OCI-LY3 (cell line): ENCODE measurements around the gene FBXO48.

Source experiments
- EZH2phosphoT487 ChIP-seq: fragments of 200-600 bp; shearing (Covaris generic); IDR thresholded peaks from 2 replicates; pipeline ENCODE4 v1.6.1; 2018; ENCODE audit warnings: antibody characterized with exemption, mixed run types, low read depth
- TF ChIP-seq, protein P1 (sequence below): fragments of 200-600, 300-600 bp; sonication (generic); IDR thresholded peaks from 2 replicates; pipeline ENCODE4 v1.5.1; 2014; ENCODE audit warnings: antibody characterized with exemption, low read length, low read depth

DNA sequence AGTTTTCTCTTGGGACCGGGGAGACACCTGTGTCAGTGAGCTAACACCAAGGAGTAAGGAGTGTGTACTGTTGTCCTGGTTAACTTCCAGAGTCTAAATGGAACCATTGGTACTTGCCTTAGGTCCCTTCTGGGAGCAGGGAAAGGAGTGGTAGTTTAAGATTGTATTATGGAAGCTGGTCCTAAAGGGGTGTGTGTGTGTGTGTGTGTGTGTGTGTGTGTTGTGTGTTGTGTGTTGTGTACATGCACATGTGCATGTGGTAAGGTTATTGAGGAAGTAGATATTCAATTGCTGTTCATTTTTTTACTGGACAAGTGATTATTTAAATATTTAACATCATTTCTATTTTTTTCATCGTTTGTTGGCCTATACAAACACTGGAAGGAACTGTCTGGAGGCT is 1.7 kb upstream of the FBXO48 start:
- TF ChIP-seq, protein P1, sequence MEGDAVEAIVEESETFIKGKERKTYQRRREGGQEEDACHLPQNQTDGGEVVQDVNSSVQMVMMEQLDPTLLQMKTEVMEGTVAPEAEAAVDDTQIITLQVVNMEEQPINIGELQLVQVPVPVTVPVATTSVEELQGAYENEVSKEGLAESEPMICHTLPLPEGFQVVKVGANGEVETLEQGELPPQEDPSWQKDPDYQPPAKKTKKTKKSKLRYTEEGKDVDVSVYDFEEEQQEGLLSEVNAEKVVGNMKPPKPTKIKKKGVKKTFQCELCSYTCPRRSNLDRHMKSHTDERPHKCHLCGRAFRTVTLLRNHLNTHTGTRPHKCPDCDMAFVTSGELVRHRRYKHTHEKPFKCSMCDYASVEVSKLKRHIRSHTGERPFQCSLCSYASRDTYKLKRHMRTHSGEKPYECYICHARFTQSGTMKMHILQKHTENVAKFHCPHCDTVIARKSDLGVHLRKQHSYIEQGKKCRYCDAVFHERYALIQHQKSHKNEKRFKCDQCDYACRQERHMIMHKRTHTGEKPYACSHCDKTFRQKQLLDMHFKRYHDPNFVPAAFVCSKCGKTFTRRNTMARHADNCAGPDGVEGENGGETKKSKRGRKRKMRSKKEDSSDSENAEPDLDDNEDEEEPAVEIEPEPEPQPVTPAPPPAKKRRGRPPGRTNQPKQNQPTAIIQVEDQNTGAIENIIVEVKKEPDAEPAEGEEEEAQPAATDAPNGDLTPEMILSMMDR = no peak
- TF ChIP-seq EZH2phosphoT487 = no peak
